ENCODE data around the gene PDZD8. TPM values are rescaled to one million over a fixed set of nuclear protein-coding genes. Genes with fewer than 3 reads are reported as not detected.

The PDZD8 gene
- total RNA-seq, 1 donor from 2014 or later = 23.3 TPM

DNA sequence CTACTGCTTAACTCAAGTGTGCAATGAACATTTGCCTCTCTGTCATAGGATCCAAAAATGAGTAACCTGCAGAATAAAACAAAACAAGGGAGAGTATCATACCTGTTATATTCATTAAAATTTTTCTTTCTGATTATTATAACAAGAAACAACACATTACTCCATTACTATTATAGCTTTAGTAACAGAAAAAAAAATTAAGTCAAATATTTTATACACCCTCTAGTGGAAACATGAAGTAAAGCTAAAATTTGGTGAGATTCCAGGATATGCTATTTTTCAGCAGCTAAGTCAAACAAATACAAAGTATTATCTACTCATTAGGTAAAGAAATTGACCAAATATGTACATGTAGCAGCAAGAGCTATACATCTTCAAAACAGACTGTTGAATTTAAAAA, 56.3 kb downstream of the PDZD8 start:
- Mint-ChIP-seq H3K36me3 (ENCODE audit: unreplicated experiment) (no peaks in the 10 kb centered on the region), H3K9me3 (ENCODE audit: unreplicated experiment) (no peaks in the 10 kb centered on the region), H3K27ac (ENCODE audit: unreplicated experiment) (no peak overlapping the region), H3K4me1 (ENCODE audit: low read depth, unreplicated experiment) (no peaks in the 10 kb centered on the region), H3K27me3 (ENCODE audit: unreplicated experiment) (no peaks in the 10 kb centered on the region), H3K4me3 (ENCODE audit: unreplicated experiment) (no peak overlapping the region)
- TF ChIP-seq, protein P1, sequence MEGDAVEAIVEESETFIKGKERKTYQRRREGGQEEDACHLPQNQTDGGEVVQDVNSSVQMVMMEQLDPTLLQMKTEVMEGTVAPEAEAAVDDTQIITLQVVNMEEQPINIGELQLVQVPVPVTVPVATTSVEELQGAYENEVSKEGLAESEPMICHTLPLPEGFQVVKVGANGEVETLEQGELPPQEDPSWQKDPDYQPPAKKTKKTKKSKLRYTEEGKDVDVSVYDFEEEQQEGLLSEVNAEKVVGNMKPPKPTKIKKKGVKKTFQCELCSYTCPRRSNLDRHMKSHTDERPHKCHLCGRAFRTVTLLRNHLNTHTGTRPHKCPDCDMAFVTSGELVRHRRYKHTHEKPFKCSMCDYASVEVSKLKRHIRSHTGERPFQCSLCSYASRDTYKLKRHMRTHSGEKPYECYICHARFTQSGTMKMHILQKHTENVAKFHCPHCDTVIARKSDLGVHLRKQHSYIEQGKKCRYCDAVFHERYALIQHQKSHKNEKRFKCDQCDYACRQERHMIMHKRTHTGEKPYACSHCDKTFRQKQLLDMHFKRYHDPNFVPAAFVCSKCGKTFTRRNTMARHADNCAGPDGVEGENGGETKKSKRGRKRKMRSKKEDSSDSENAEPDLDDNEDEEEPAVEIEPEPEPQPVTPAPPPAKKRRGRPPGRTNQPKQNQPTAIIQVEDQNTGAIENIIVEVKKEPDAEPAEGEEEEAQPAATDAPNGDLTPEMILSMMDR (IDR thresholded peaks at IDR 0.05; ENCODE audit: partially characterized antibody, unreplicated experiment) = peak; percentile 51
- DNase-seq = no peak

DNA sequence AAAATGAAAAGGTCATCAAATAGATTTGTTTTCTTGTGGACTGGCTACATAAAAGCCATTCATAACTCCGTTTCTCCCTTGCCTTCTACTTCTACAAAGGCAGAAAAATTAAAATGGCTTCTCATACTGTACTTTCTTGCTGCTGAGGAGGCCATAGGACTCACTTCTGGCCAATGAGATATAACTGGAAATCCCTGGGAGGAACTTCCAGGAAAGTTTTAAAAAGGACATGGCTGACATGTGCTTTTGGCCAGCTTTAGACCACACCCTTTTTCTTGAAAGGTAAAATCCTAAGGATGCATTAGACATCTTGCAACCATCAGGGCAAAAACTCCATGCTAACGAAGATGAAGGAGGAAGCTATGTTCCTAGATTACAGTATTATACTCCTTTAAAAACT, 58.5 kb downstream of the PDZD8 start:
- TF ChIP-seq, protein P1 (IDR thresholded peaks at IDR 0.05; ENCODE audit: partially characterized antibody, unreplicated experiment) = no peak
- no peaks in the 10 kb centered on the region for H3K9me3 Mint-ChIP-seq (ENCODE audit: unreplicated experiment)
- no peak overlapping the region for H3K27ac Mint-ChIP-seq (ENCODE audit: unreplicated experiment)
- no peak for DNase-seq
- no peaks in the 10 kb centered on the region for H3K27me3 Mint-ChIP-seq (ENCODE audit: unreplicated experiment)
- H3K36me3 Mint-ChIP-seq (ENCODE audit: unreplicated experiment) = no peaks in the 10 kb centered on the region
- no peaks in the 10 kb centered on the region for H3K4me1 Mint-ChIP-seq (ENCODE audit: low read depth, unreplicated experiment)
- H3K4me3 Mint-ChIP-seq (ENCODE audit: unreplicated experiment) = no peak overlapping the region

DNA sequence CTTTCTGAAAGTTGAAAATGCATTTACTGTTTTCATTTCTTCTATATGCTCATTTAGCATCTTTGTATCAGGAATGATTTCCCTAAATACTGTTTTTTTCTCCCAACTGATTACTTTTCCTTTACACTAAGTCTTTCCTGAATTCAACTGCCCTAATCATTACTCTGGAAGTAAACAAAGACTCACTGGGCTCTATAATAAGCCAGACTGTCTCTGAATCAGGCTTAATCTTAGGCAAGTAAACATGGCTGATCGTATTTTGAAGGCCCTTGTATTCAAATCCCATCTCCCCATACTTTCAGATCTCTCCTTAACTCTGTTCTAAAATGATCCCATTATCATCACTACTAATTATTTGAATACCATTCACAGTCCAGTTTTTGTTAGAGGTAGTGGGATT, 61.6 kb downstream of the PDZD8 start:
- TF ChIP-seq, protein P1 (IDR thresholded peaks at IDR 0.05; ENCODE audit: partially characterized antibody, unreplicated experiment) = no peak
- Mint-ChIP-seq H3K36me3 (ENCODE audit: unreplicated experiment) (no peaks in the 10 kb centered on the region), H3K27me3 (ENCODE audit: unreplicated experiment) (no peaks in the 10 kb centered on the region), H3K4me1 (ENCODE audit: low read depth, unreplicated experiment) (no peaks in the 10 kb centered on the region), H3K4me3 (ENCODE audit: unreplicated experiment) (no peak overlapping the region), H3K9me3 (ENCODE audit: unreplicated experiment) (no peaks in the 10 kb centered on the region), H3K27ac (ENCODE audit: unreplicated experiment) (no peak overlapping the region)
- no peak for DNase-seq

GRCh38 chr10:117312430-117312829, 62.8 kb downstream of the PDZD8 start:
- no peak for DNase-seq
- Mint-ChIP-seq H3K9me3 (ENCODE audit: unreplicated experiment) (no peaks in the 10 kb centered on the region), H3K36me3 (ENCODE audit: unreplicated experiment) (no peaks in the 10 kb centered on the region), H3K4me3 (ENCODE audit: unreplicated experiment) (no peak overlapping the region), H3K27ac (ENCODE audit: unreplicated experiment) (no peak overlapping the region), H3K4me1 (ENCODE audit: low read depth, unreplicated experiment) (no peaks in the 10 kb centered on the region), H3K27me3 (ENCODE audit: unreplicated experiment) (no peaks in the 10 kb centered on the region)
- TF ChIP-seq, protein P1 (IDR thresholded peaks at IDR 0.05; ENCODE audit: partially characterized antibody, unreplicated experiment) = no peak

GRCh38 chr10:117311261-117311660, 64.0 kb downstream of the PDZD8 start:
- DNase-seq = no peak
- Mint-ChIP-seq H3K4me1 (ENCODE audit: low read depth, unreplicated experiment) (no peaks in the 10 kb centered on the region), H3K4me3 (ENCODE audit: unreplicated experiment) (no peak overlapping the region), H3K27ac (ENCODE audit: unreplicated experiment) (no peak overlapping the region), H3K27me3 (ENCODE audit: unreplicated experiment) (no peaks in the 10 kb centered on the region), H3K9me3 (ENCODE audit: unreplicated experiment) (no peaks in the 10 kb centered on the region), H3K36me3 (ENCODE audit: unreplicated experiment) (no peaks in the 10 kb centered on the region)
- TF ChIP-seq, protein P1 (IDR thresholded peaks at IDR 0.05; ENCODE audit: partially characterized antibody, unreplicated experiment) = no peak
